ENCODE results near the gene RASAL2. TPM values are rescaled to one million over a fixed set of nuclear protein-coding genes. Genes with fewer than 3 reads are reported as not detected.

RASAL2 gene
- total and polyA plus RNA-seq, 2 experiments from 2014 or later, result 16.0 to 42.2 TPM

GRCh38 chr1:178464141-178464540, 370.2 kb downstream of the RASAL2 start:
- no peak for TF ChIP-seq ZNF114 (CRISPR knock-in tag; IDR thresholded peaks at IDR 0.05)
- TF ChIP-seq REST (IDR thresholded peaks at IDR 0.05; ENCODE audit: unreplicated experiment), result no peak
- no peak for TF ChIP-seq CTCF (conservative IDR thresholded peaks at IDR 0.05; ENCODE audit: low read depth in 2 of 2)
- no peak for TF ChIP-seq EZH2phosphoT487 (IDR thresholded peaks at IDR 0.05; ENCODE audit: unreplicated experiment)
- TF ChIP-seq JUNB (IDR thresholded peaks at IDR 0.05; ENCODE audit: unreplicated experiment), result no peak
- no peak for TF ChIP-seq NANOG (IDR thresholded peaks at IDR 0.05; ENCODE audit: borderline replicate concordance)
- no peak for TF ChIP-seq ZNF462 (CRISPR knock-in tag; IDR thresholded peaks at IDR 0.05)
- no peak for TF ChIP-seq CREB1 (CRISPR knock-in tag; IDR thresholded peaks at IDR 0.05; ENCODE audit: low read depth)
- no peak for TF ChIP-seq EZH2 (IDR thresholded peaks at IDR 0.05; ENCODE audit: low read depth, unreplicated experiment)
- no peak for TF ChIP-seq POLR2AphosphoS5 (IDR thresholded peaks at IDR 0.05; ENCODE audit: low read depth)
- no peak for TF ChIP-seq ETS1 (IDR thresholded peaks at IDR 0.05)
- TF ChIP-seq STAT1 (IDR thresholded peaks at IDR 0.05; ENCODE audit: unreplicated experiment), result no peak
- TF ChIP-seq ZNF331 (CRISPR knock-in tag; IDR thresholded peaks at IDR 0.05; ENCODE audit: low read depth), result no peak
- Mint-ChIP-seq H3K4me1 (peaks cover 7% of the 10 kb centered on the region), H3K9me3 (no peaks in the 10 kb centered on the region), H3K27me3 (ENCODE audit: insufficient read depth, low read depth, poor library complexity) (no peaks in the 10 kb centered on the region), H3K36me3 (ENCODE audit: low read depth) (peaks cover 21% of the 10 kb centered on the region), H3K4me3 (no peak overlapping the region), H3K27ac (no peak overlapping the region)
- Histone ChIP-seq H3K79me2 (replicated peaks; ENCODE audit: insufficient read depth) (no peaks in the 10 kb centered on the region), H3K27ac (ENCODE audit: low read depth) (no peak overlapping the region), H3K4me2 (no peak overlapping the region), H3F3A (replicated peaks; ENCODE audit: low read depth) (no peaks in the 10 kb centered on the region), H3K36me3 (ENCODE audit: insufficient read depth) (peaks cover 8% of the 10 kb centered on the region; the same call in 1 of the 2 replicates), H4K20me1 (replicated peaks; ENCODE audit: insufficient read depth) (0 out of 2 replicates have a peak, but pooled peaks cover 3% of the 10 kb centered on the region), H3K9me2 (ENCODE audit: insufficient read depth) (no peaks in the 10 kb centered on the region), H2AFZ (no peak overlapping the region), H3K27me3 (ENCODE audit: insufficient read depth) (no peaks in the 10 kb centered on the region), H3K4me3 (no peak overlapping the region), H3K4me1 (ENCODE audit: insufficient read depth) (peaks cover 14% of the 10 kb centered on the region; the same call in 1 of the 2 replicates)
- DNase-seq (ENCODE audit: low spot score), result no peak
- ATAC-seq, result no peak

Measured in GM23338 (cell line).